T-helper 2 cell treated with Interferon-gamma antibody and Interleukin-4, amounts not matched to agents 5 μg/mL and 100 μg/mL, for 36 hours (primary cell): ENCODE data around the gene LDLRAD3.
A peak's percentile ranks its signal among the peaks of the same experiment; 100 is the strongest.

Experiments used
- DNase-seq: peaks from one replicate; pipeline ENCODE4 v3.0.0; 2021; ENCODE audit warnings: low spot score
- H3K27ac Mint-ChIP-seq: one replicate; pipeline ENCODE4 v1.8.0; 2021; ENCODE audit warnings: mild to moderate bottlenecking, mixed read lengths
- H3K27me3 Mint-ChIP-seq: one replicate; pipeline ENCODE4 v1.8.0; 2021; ENCODE audit warnings: low read depth, mixed read lengths
- H3K36me3 Mint-ChIP-seq: one replicate; pipeline ENCODE4 v1.8.0; 2021; ENCODE audit warnings: low read depth, mixed read lengths
- H3K4me1 Mint-ChIP-seq: one replicate; pipeline ENCODE4 v1.8.0; 2021; ENCODE audit warnings: low read depth, mixed read lengths
- H3K4me3 Mint-ChIP-seq: one replicate; pipeline ENCODE4 v1.8.0; 2022; ENCODE audit warnings: mild to moderate bottlenecking, moderate library complexity, mixed read lengths
- H3K9me3 Mint-ChIP-seq: one replicate; pipeline ENCODE4 v1.8.0; 2021; ENCODE audit warnings: mixed read lengths

LDLRAD3 gene

DNA sequence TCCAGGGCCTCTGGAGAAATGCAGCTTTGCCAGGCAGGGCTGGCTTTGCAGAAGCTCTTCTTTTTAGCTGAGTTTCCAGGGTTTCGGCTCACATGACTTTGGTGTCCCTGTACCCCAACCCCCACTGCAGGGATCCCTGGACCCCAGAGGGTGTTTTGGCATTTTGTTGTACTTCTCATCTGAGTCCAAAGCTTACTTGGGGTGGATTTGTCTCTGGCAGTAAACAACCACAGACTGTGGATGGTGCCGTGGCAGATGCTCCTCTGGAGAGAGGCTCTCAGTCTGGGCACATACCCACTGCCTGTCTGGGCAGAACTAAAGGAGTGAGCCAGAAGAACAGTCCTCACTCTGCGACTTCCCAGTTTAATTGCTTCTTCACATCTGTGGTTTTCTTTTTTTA lies 295.8 kb downstream of the LDLRAD3 start:
- no peak overlapping the region for H3K4me3 Mint-ChIP-seq
- no peaks in the 10 kb centered on the region for H3K36me3 Mint-ChIP-seq
- no peaks in the 10 kb centered on the region for H3K27me3 Mint-ChIP-seq
- no peak for DNase-seq
- no peaks in the 10 kb centered on the region for H3K9me3 Mint-ChIP-seq
- no peaks in the 10 kb centered on the region for H3K4me1 Mint-ChIP-seq
- H3K27ac Mint-ChIP-seq = no peak overlapping the region

DNA sequence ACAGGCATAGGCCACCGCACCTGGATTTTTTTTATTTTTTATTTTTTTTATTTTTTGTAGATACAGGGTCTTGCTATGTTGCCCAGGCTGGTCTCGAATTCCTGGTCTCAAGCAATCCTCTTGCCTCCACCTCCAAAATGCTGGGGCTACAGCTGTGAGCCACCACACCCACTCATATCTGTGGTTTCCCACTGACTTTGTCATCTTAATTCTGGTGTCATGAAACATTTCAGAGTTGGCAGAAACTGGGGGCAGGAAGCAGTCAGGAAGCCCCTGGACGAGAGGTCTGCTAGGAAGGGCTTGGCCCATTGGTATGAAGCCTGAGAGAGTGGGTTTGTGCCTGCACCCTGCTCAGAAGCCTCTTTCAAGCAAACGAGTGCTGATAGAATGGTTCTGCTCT lies 296.3 kb downstream of the LDLRAD3 start:
- H3K27ac Mint-ChIP-seq = no peak overlapping the region
- H3K9me3 Mint-ChIP-seq = no peaks in the 10 kb centered on the region
- no peaks in the 10 kb centered on the region for H3K36me3 Mint-ChIP-seq
- H3K4me3 Mint-ChIP-seq = no peak overlapping the region
- H3K27me3 Mint-ChIP-seq = no peaks in the 10 kb centered on the region
- H3K4me1 Mint-ChIP-seq = no peaks in the 10 kb centered on the region
- no peak for DNase-seq

DNA sequence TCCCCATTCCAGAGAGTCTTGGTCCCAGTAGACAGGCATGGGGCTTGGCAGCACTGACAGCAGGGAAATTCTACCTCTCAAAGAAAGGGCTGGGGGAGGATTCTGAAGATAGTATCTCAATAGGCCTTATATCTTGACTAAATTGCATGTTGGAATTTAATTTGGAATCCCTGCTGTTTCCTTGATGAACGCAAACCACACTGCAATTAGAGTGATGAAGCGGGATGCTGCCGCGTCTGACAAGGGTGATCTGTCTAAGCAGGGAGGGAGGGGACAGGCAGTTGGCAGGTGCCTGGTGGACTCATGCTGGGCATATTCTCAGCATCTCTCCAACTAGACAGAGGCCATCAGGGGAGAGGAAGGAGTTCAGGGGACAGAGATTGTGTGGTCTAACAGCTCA lies 296.9 kb downstream of the LDLRAD3 start:
- no peak overlapping the region for H3K4me3 Mint-ChIP-seq
- no peak overlapping the region for H3K27ac Mint-ChIP-seq
- H3K9me3 Mint-ChIP-seq = no peaks in the 10 kb centered on the region
- H3K27me3 Mint-ChIP-seq = no peaks in the 10 kb centered on the region
- no peak for DNase-seq
- H3K4me1 Mint-ChIP-seq = no peaks in the 10 kb centered on the region
- H3K36me3 Mint-ChIP-seq = no peaks in the 10 kb centered on the region

DNA sequence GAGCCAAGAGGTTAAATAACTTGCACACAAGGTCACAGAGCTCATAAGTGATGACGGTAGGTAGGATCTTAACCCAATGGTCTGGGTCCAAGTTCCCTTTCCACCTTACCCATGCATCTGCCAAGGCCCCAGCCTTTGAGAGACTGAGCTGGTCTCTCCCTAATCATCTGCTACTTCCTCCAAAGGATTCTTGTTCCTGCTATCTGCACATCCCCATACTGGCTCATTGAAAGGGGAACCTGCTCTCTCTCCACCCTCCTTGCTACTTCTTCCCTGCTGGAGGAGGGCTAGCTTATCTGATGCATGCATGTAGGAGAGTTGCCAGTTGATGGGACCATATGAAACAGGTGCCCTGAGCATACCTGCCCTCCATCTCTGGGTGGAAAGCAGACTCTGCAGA lies 297.6 kb downstream of the LDLRAD3 start:
- Mint-ChIP-seq H3K27me3 (no peaks in the 10 kb centered on the region), H3K9me3 (no peaks in the 10 kb centered on the region), H3K4me3 (no peak overlapping the region), H3K36me3 (no peaks in the 10 kb centered on the region), H3K27ac (no peak overlapping the region), H3K4me1 (no peaks in the 10 kb centered on the region)
- no peak for DNase-seq

DNA sequence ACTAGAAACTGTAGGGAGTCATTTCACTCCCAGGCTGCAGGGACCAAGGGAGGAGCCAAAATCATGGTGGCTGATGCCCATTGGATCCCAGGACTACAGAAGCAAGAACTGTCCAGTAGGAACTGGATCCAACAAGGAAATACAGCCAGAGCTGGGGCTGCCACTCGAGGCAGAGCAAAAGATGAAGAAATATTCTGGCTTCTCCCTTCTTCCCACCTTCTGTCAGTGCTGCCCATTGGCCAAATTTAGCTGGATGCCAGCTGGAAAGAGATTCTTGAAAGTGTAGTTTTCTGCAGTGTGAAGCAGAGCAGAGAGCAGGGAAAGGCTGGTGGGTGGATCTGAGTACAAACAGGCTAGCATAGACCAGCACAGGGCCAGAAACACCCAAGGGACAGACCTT lies 299.8 kb downstream of the LDLRAD3 start:
- Mint-ChIP-seq H3K4me3 (no peak overlapping the region), H3K27ac (no peak overlapping the region), H3K27me3 (peaks cover 6% of the 10 kb centered on the region), H3K9me3 (no peaks in the 10 kb centered on the region), H3K36me3 (no peaks in the 10 kb centered on the region), H3K4me1 (no peaks in the 10 kb centered on the region)
- no peak for DNase-seq

DNA sequence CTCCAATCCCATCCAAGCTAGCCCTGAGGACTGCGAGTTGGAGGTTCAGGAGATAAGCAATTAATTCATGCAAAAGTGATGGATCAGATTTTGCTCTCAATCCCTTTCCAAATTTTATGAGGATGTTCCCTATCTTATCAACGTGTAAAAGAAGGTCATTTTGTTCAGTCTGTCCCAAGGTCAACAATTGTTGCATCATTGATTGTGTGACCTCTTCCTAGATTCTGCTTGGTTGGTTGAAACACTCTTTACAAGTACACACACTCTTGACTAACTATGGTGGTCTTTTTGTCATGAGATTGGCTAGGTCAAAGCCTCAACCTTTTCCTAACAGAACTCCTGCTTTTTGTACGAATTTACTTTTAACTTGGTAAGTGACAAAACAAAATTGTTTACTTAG lies 303.6 kb downstream of the LDLRAD3 start:
- H3K4me1 Mint-ChIP-seq = no peaks in the 10 kb centered on the region
- H3K27me3 Mint-ChIP-seq = peaks cover 15% of the 10 kb centered on the region
- H3K36me3 Mint-ChIP-seq = no peaks in the 10 kb centered on the region
- no peaks in the 10 kb centered on the region for H3K9me3 Mint-ChIP-seq
- no peak for DNase-seq
- H3K27ac Mint-ChIP-seq = no peak overlapping the region
- H3K4me3 Mint-ChIP-seq = no peak overlapping the region

DNA sequence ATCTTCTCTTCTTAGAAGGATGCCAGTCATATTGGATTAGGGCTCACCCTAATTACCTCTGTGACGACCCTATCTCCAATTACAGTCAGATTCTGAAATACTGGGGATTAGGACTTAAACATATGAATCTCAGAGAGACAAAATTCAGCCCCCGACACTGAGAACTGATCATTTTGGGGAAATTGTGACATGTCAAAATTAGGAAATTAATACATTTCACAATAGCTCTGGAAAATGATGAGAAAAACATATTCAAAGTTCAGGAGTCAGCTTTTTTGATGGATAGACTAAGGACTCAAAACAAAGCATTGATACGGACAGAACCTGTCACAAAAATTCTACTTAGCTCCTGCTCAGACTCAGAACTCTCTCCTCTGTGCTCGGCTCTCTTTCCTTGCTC lies 304.6 kb downstream of the LDLRAD3 start:
- Mint-ChIP-seq H3K27ac (no peak overlapping the region), H3K4me1 (no peaks in the 10 kb centered on the region), H3K36me3 (no peaks in the 10 kb centered on the region), H3K27me3 (peaks cover 15% of the 10 kb centered on the region), H3K9me3 (no peaks in the 10 kb centered on the region), H3K4me3 (no peak overlapping the region)
- DNase-seq = no peak

DNA sequence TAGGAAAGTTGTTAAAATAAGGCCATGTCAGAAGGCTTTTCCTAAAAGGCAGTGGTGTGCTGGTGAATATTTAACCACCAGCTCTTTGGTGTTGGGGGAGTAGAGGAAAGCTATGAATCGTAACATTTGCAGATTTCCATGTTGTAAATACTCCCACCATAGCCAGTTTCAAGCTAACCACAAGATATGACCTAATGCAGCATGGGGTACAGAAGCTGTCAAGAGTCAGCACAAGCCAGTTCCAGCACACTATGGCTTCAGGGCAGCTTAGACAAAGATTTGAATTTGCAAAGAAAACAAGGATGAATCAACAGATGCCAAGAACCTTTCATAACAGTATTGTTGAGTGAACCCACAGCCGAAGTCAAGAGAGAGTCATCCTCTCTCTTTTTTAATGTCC lies 305.4 kb downstream of the LDLRAD3 start:
- DNase-seq = peak; percentile 11
- Mint-ChIP-seq H3K9me3 (no peaks in the 10 kb centered on the region), H3K4me3 (no peak overlapping the region), H3K27me3 (peaks cover 15% of the 10 kb centered on the region), H3K36me3 (no peaks in the 10 kb centered on the region), H3K4me1 (no peaks in the 10 kb centered on the region), H3K27ac (no peak overlapping the region)

DNA sequence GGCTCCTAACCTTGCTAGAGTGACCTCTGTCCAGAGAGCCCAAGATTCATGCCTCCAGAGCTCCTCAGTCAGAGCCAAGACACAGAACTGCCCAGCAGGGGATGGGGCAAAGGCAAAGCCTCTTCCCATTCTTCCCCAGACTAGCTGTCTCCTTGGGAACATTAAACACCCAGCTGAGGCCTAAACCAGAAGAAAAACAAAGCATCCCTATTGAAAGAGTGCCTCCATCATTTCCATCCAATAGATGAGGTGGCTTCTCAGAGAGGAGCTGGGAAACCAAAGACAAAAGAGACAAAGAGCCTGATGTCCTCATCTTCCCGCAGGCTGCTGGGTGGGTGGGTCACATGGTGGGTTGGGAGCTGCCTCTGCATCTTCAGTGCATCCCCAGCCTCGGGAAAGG lies 308.0 kb downstream of the LDLRAD3 start:
- no peaks in the 10 kb centered on the region for H3K36me3 Mint-ChIP-seq
- H3K9me3 Mint-ChIP-seq = no peaks in the 10 kb centered on the region
- no peak overlapping the region for H3K4me3 Mint-ChIP-seq
- DNase-seq = no peak
- peaks cover 15% of the 10 kb centered on the region for H3K27me3 Mint-ChIP-seq
- H3K4me1 Mint-ChIP-seq = no peaks in the 10 kb centered on the region
- no peak overlapping the region for H3K27ac Mint-ChIP-seq

DNA sequence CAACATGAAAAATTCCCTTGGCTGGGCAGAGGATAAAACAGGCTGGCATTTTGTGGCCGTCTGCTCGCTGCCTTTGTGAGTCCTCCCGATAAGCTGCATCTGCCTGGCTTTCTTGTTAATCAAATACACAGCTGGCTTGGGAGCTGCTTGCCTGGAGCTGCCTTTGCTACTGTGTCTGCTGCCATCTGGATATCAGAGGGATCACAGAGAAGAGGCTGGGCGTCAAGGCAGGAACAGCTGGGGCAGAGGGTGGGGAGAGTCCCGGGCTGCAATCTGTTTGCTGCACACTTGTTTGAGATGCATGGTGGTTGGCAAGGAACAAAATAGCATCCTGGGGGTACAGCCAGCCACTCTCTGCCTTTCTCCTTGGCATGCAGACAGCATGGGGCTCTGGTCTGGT lies 309.4 kb downstream of the LDLRAD3 start:
- DNase-seq = no peak
- no peaks in the 10 kb centered on the region for H3K36me3 Mint-ChIP-seq
- H3K4me1 Mint-ChIP-seq = no peaks in the 10 kb centered on the region
- no peak overlapping the region for H3K4me3 Mint-ChIP-seq
- H3K27ac Mint-ChIP-seq = no peak overlapping the region
- peaks cover 18% of the 10 kb centered on the region for H3K27me3 Mint-ChIP-seq
- H3K9me3 Mint-ChIP-seq = no peaks in the 10 kb centered on the region

DNA sequence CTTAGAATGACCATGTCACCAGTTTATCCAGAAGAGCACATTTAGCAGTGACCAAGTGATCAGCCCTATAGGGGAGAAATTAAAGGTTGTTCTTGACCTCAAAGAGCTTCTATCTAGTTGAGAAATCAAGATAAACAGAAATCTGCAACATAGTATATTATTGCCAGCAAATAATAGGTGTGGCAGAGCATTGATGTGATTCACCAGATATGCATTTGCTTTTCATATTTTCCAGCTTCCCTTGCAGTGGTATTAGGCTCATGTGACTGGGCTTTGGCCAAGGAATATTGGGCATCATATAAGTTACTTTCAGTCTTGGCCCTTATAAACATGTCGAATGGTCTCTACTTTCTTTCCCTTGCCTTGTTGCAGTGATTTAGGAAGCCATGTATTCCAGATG lies 310.9 kb downstream of the LDLRAD3 start:
- no peak for DNase-seq
- Mint-ChIP-seq H3K4me3 (no peak overlapping the region), H3K27ac (no peak overlapping the region), H3K4me1 (no peaks in the 10 kb centered on the region), H3K36me3 (no peaks in the 10 kb centered on the region), H3K27me3 (peaks cover 15% of the 10 kb centered on the region), H3K9me3 (no peaks in the 10 kb centered on the region)

DNA sequence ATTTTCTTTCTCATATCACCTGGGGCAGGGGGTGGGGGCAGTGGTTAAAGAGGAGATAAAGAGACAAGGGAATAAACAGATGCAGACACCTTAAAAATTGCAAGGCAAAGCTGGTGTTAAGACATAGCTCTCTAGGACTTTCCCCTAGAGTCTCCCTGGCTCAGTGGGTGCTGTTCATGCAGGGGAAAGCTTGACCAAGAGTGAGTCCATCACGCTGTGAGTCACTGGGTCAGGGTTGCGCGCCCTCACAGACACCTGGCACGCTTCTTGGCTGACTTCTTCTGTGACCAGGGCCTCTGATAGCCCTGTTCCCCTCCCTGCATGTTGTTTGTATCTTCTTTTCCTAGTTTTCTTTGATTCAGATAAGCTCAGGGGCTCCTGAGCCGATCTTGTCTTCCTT lies 313.5 kb downstream of the LDLRAD3 start:
- Mint-ChIP-seq H3K27me3 (peaks cover 12% of the 10 kb centered on the region), H3K4me1 (no peaks in the 10 kb centered on the region), H3K27ac (no peak overlapping the region), H3K9me3 (no peaks in the 10 kb centered on the region), H3K36me3 (no peaks in the 10 kb centered on the region), H3K4me3 (no peak overlapping the region)
- DNase-seq = no peak

DNA sequence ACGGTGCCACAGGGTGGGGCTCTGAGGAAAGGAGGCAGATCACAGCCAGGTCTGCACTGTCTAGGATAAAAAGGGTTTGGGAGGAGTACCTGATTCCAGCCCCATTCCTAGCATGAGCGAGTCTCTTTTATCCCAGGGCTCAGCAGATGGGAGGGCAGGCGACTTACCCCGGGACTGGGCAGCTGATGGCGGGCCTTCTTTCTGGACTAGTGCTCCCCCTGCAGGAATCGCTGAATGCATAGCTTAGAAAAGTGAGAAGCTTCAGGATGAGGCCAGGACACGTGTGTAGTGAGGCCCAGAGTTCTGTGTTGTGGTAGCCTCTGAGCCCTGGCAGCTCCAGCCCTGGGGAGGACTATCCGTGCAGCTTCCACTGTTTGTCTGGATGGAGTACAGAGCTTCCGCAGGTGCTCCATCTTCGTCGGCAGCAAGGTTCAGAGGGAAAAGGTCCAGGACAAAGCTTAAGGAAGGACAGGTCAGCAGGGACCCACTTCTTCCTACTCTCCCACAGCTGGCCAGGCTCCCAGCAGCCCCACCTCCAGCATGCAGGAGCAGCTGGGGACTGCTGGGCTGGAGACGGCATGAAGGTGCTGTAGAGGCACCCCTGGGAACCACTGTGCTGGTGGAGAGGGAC lies 315.0 kb downstream of the LDLRAD3 start:
- Mint-ChIP-seq H3K27ac (no peak overlapping the region), H3K4me3 (no peak overlapping the region), H3K36me3 (no peaks in the 10 kb centered on the region), H3K4me1 (no peaks in the 10 kb centered on the region), H3K9me3 (no peaks in the 10 kb centered on the region), H3K27me3 (peaks cover 12% of the 10 kb centered on the region)
- no peak for DNase-seq

DNA sequence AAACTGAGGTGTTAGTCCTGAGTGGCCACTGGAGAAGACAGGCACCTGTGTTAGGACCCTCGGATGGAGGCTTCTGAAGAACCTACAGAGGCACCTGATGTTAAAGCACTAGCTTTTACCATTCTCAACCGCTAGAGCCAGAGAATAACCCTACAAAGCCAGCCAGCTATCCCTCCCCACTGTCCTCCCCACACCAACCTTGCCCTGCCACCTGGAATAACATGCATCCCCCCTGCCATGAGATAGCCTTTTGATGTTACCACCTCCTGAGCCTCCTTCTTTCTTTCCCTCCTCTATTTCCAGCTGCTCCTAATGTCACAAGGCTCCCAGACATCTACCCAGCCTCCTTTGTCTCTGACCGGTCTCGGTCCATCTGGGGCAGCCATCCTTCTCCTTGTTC lies 317.2 kb downstream of the LDLRAD3 start:
- Mint-ChIP-seq H3K9me3 (no peaks in the 10 kb centered on the region), H3K4me1 (no peaks in the 10 kb centered on the region), H3K36me3 (no peaks in the 10 kb centered on the region), H3K4me3 (no peak overlapping the region), H3K27me3 (peaks cover 12% of the 10 kb centered on the region), H3K27ac (no peak overlapping the region)
- DNase-seq = no peak
